WI38 (cell line): ENCODE data around the gene CNTN1.

Source experiments
- H3K4me3 ChIP-seq: 2 replicates; pipeline ENCODE4 v1.5.1; 2011; ENCODE audit warnings: low read depth, mild to moderate bottlenecking, control low read depth, low read length
- TF ChIP-seq, protein P1 (sequence below): IDR thresholded peaks from 2 replicates; pipeline ENCODE4 v1.5.1; 2012; ENCODE audit warnings: low read depth, mild to moderate bottlenecking, control low read depth, low read length

The CNTN1 gene

DNA sequence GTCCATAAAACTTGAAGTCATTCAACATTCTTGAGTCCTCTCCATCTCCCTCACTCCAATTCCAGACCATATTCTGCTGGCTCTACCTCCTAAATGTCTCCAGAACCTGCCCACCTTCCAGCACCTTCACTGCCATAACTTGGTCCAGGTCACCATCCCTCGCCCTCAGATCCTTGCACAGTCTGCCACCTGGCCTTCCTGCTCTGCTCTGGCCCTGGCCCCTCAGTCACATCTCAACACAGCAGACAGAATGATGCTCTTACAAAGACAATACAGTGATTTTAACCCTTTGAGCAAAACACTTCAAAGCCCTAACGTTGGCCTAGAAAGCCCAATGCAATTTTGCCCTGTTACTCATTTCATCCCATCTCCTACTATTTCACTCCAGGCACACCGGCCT lies 414.1 kb downstream of the CNTN1 start:
- TF ChIP-seq, protein P1, sequence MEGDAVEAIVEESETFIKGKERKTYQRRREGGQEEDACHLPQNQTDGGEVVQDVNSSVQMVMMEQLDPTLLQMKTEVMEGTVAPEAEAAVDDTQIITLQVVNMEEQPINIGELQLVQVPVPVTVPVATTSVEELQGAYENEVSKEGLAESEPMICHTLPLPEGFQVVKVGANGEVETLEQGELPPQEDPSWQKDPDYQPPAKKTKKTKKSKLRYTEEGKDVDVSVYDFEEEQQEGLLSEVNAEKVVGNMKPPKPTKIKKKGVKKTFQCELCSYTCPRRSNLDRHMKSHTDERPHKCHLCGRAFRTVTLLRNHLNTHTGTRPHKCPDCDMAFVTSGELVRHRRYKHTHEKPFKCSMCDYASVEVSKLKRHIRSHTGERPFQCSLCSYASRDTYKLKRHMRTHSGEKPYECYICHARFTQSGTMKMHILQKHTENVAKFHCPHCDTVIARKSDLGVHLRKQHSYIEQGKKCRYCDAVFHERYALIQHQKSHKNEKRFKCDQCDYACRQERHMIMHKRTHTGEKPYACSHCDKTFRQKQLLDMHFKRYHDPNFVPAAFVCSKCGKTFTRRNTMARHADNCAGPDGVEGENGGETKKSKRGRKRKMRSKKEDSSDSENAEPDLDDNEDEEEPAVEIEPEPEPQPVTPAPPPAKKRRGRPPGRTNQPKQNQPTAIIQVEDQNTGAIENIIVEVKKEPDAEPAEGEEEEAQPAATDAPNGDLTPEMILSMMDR: no peak
- no peak overlapping the region for H3K4me3 ChIP-seq

DNA sequence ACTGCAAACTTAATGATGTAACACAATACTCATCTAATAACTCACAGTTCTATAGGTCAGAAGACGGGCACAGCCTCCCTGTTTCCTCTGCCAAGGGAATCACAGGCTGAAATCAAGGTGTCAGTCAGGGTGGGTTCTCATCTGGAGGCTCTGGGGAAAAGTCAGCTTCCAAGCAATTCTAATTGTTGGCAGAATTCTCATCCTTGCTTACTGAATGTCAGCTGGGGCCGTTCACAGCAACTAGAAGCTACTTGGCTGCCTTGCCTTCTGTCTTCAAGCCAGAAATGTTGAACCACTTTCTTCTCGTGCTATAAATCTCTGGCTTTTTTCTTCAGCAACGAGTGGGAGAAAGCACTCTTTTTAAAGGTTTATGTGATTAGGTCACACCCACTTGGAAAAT lies 415.8 kb downstream of the CNTN1 start:
- TF ChIP-seq, protein P1: no peak
- H3K4me3 ChIP-seq: no peak overlapping the region

DNA sequence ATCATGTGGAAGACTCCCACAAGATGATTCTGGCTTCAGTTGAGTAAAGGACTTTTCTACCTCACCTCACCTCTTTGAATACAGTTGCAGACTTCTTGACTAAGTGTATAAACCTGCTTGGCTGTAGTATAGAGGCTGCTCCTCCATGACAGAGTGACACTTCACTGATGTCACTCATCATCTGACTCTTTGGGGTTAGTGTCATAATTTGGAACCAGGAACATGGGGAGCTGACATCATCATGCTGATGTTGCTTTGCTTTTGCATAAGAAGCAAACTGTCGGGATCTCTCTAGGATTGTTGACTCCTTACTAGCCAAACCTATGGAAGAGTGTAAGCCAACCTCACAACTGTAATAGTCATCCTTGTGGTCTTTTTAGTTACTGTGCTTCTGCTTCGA lies 420.7 kb downstream of the CNTN1 start:
- TF ChIP-seq, protein P1: no peak
- H3K4me3 ChIP-seq: no peak overlapping the region

DNA sequence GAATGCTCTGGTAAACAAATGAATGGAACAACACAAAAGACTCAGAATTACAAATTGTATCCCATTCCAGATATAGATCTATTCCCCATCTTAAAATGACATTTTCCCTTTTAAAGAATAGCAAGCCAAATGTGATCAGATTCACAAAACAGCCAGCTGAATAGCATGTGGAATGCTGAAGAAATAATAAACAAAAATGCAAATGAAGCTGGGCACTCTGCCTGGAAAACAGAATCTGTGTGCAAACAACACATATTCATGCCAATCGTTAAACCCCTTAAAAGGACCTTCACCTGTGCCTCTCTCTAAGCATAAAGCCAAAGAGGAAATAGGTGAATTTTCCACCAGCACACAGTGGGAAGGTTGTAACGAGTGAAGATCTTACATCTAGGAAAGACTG lies 428.0 kb downstream of the CNTN1 start:
- no peak overlapping the region for H3K4me3 ChIP-seq
- TF ChIP-seq, protein P1: no peak

DNA sequence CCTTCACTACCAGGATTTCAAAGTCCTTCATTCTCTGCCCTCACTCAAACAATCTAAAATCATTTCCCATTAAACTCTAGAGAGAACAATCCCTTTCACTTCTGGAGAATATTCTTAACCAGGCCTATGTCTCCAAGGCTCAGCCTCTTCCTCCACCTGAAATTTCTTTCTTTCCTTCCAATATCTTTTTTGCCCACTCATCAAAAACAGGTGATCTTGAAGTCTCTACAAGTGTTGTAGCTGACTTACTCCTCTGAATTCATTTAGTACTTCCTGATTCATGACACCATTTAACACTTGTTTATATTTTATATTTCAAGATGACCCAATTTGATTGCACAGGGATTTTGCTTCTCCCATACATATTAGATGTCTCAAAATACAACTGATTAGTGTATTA lies 429.1 kb downstream of the CNTN1 start:
- no peak overlapping the region for H3K4me3 ChIP-seq
- TF ChIP-seq, protein P1: no peak
